HPDE6-E6E7 (cell line): ENCODE measurements around the gene MARCHF10.
"Not testable (repeated sequence)": the region's sequence is repeated elsewhere in the genome, so short reads cannot be mapped to it uniquely, and the experiment has no call there.

ENCODE experiments used
- DNase-seq: peaks from one replicate; pipeline ENCODE4 v3.0.0; 2011; ENCODE audit warnings: missing footprints; ENCODE audit errors: extremely low spot score

The MARCHF10 gene

GRCh38 chr17:62807812-62808575 is at the start of gene MARCHF10:
Gene MARCHF10, minus strand, starts transcription at chr17:62808314. Its CDS starts 6,579 bp downstream, at chr17:62801735.
- DNase-seq = no peak

- DNase-seq = no peak
Observed at GRCh38 chr17:62857526-62857925, 49.4 kb upstream of the MARCHF10 start.

GRCh38 chr17:62856594-62856993 is 48.5 kb upstream of the MARCHF10 start:
- no peak for DNase-seq

- no peak for DNase-seq
Observed at GRCh38 chr17:62855156-62855555, 47.0 kb upstream of the MARCHF10 start.

GRCh38 chr17:62854098-62854680 is 46.1 kb upstream of the MARCHF10 start:
- DNase-seq = no peak

- DNase-seq = no peak
Observed at GRCh38 chr17:62852195-62852594, 44.1 kb upstream of the MARCHF10 start.

- not testable (repeated sequence) for DNase-seq
Observed at GRCh38 chr17:62849591-62850415, 41.7 kb upstream of the MARCHF10 start.

- DNase-seq = no peak
Observed at GRCh38 chr17:62848334-62848733, 40.2 kb upstream of the MARCHF10 start.

- no peak for DNase-seq
Observed at GRCh38 chr17:62847426-62847825, 39.3 kb upstream of the MARCHF10 start.

GRCh38 chr17:62840871-62841270 is 32.8 kb upstream of the MARCHF10 start:
- no peak for DNase-seq

- DNase-seq = not testable (repeated sequence)
Observed at GRCh38 chr17:62833816-62834215, 25.7 kb upstream of the MARCHF10 start.

- DNase-seq = no peak
Observed at GRCh38 chr17:62832405-62832804, 24.3 kb upstream of the MARCHF10 start.

GRCh38 chr17:62831066-62831465 is 23.0 kb upstream of the MARCHF10 start:
- DNase-seq = not testable (repeated sequence)

GRCh38 chr17:62827746-62828485 is 19.8 kb upstream of the MARCHF10 start:
- DNase-seq = no peak

GRCh38 chr17:62826956-62827355 is 18.8 kb upstream of the MARCHF10 start:
- no peak for DNase-seq

GRCh38 chr17:62825182-62825581 is 17.1 kb upstream of the MARCHF10 start:
- no peak for DNase-seq

GRCh38 chr17:62824290-62825131 is 16.4 kb upstream of the MARCHF10 start:
- DNase-seq = peak; percentile 88

GRCh38 chr17:62823111-62823893 is 15.2 kb upstream of the MARCHF10 start:
- DNase-seq = no peak

GRCh38 chr17:62822080-62822904 is 14.2 kb upstream of the MARCHF10 start:
- DNase-seq = no peak
